NOMO-1 treated with dmso at 0.1 percent for 144 hours (cell line): ENCODE results near the gene LARGE1.
"Not testable (repeated sequence)": the region's sequence is repeated elsewhere in the genome, so short reads cannot be mapped to it uniquely, and the experiment has no call there.

ENCODE experiments used
- DNase-seq: peaks from one replicate; lab custom pipeline; 2025; ENCODE audit not compliant: unreplicated experiment; lab: John Stamatoyannopoulos, UW

Gene LARGE1

DNA sequence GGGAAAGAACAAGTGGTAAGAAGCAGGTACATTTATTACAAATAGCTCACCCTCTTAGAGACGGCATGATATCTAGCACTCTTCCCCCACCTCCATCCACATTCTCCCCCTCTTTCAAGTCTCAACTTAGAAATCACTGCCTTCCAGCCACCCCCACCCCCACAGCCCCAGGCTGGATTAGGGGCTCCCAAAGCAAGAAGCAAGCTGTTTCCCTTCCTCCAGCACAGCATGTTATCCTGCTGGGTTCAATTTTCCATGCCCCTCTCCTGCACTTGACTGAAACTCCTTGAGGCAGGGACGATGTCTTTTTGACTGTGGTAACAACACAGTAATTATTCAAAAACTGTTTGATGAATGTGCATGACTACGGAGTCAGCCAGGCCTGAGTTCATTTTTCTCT is 350.7 kb downstream of the LARGE1 start:
- no peak for DNase-seq

- no peak for DNase-seq
These were observed 351.3 kb downstream of the LARGE1 start for GRCh38 chr22:33569018-33569417.

DNA sequence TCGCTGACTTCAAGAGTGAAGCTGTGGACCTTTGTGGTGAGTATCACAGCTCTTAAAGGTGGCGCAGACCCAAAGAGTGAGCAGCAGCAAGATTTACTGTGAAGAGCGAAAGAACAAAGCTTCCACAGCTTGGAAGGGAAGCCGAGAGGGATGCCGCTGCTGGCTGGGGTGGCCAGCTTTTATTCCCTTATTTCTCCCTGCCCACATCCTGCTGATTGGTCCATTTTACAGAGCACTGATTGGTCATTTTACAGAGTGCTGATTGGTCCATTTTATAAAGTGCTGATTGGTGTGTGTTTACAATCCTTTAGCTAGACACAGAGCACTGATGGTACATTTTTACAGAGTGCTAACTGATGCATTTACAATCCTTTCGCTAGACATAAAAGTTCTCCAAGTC is 353.8 kb downstream of the LARGE1 start:
- not testable (repeated sequence) for DNase-seq

DNA sequence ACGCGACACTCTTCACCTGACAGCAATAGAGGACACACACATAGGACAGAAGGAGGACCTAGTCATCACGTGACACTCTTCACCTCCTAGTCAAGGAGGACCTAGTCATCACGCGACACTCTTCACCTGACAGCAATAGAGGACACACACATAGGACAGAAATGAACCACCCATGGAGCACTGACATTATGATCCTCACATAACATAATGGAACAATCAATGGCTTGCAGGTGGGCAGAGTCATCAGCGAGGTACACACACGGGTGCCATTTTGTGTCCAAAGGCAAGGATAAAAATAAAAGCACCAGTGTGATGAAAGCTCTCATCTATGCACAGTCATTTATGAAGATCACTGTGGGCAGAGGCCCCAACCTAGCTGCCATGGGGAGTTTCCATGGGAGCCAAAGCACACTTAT is 354.7 kb downstream of the LARGE1 start:
- no peak for DNase-seq

- no peak for DNase-seq
These were observed 355.6 kb downstream of the LARGE1 start for GRCh38 chr22:33564683-33565082.

DNA sequence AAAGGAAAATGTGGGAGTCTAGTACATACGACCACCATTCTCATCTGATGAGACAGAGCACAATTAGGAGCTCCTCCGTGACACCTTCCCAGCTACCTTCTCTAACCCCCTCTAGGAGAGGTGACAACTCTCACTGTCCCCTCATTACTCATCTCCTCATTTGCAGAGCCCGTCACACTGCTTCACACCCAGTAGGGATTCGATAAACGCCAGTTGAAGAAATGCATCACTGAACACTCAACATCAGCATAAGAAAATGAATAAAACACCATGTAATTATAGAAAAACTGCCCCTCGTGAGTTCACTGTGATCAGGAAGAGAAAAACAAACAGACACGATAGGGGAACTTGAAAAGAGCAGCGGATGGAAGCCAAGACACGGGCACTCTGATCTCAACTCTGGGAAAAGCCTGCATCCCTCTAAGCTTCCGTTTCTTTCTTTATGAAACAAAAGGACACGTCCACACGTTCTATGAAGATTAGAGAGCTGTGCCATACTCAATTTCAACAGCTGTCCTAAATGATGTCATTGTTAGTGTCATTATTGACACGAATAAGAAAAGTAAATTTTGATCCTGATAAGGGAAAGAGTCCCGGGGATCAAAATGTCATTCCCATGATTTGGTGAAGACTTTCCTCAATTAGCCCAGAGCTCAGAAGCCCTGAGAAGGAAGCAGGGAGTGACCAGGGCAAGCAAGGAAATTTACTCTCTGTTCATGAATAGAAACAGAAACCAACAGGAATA is 356.9 kb downstream of the LARGE1 start:
- no peak for DNase-seq

DNA sequence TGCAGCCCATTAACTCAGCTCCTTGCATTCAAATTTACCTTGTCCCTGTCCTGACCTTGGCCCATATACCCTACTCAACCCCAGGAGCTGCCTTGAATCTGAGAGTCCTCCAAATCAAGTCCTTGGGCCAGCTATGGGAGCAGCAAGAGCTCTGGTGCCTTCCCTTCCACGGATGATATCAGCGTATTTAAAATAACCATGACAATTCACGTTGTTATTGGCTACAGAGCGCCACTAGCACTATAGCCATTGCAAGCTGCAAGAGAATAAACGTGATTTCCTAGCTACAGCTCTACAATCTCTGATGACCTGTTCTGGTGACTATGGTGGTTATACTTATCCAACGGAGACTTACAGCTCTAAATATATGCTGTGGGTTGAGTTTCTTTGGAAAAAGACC is 357.8 kb downstream of the LARGE1 start:
- no peak for DNase-seq

DNA sequence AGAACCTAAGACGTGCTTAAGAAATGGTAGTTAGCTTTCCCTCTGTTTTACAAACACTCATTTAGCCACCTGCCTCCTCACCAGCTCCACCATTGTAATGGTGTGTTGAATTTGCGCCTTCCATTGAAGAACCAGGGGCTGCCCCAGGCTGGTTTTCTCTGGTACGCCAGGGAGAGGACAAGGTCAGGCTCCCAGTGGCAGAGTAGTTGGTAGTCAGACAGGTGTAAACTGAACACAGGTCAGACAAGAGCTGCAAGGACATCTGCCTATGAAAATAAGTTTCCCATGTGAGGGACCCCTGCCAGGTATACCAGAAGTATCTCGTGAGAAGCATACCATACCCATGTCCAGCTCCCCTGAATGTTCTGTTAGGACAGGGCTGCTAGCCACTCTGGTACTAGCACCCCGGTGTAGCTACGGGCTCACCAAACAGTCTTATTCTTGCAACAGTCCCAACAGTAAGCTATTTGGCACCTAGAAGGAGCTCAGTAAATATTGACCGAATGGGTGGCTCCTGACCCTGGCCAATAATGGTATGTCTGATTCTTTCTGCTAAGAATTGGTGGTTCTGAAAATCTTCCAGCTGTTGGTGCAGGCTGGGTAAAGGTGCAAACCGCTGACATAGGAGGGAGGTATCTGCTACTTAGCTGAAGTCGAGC is 359.0 kb downstream of the LARGE1 start:
- DNase-seq = no peak

DNA sequence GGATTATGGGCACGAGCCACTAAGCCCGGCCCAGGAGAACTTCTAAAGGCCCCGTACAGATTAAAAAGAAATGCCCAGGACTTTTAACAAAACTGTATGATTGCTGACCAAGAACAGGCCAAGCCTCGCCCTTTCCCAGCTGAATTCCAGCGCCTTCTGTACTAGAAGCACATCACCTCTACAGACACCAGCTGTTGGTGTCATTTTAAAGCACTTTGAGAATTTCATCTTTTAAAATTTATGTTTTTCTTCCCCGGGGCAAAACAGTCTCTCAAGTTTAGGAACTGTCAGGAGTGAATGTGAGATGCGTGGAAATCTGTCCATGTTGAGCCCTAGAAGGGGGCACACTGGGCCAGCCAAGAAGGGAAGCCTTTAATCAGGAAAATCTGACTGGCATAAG is 362.4 kb downstream of the LARGE1 start:
- no peak for DNase-seq

DNA sequence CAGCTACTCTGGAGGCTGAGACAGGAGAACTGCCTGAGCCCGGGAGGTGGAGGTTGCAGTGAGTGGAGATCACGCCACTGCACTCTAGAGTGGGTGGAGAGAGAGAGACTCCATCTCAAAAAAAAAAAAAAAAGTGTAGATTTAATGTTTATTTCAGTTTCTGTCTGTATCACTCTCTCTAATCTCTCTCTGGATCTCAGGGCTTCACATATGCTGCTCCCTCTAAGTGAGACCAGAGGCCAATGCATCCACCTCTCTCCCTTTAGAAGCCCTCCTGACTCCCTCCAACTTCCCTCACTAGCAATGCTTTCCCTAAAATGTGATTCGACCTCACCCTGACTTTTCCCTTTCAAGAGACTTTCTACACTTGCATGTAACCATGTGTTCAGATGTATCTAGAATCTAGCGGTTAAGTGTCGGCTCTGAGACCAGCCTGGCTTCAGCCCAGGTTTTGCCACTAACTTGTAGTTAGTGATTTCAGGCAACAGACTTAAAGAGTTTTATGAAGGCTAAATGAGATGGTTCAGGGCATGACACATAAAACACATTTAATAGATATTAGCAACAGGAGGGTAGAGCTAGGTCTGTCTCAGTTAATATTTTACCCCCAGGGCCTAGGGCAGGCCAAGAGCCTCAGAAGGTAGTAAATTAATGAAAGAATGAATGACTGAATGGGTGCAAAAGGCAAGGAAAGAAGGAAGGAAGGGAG is 364.3 kb downstream of the LARGE1 start:
- no peak for DNase-seq

GRCh38 chr22:33553493-33553892 is 366.8 kb downstream of the LARGE1 start:
- no peak for DNase-seq

DNA sequence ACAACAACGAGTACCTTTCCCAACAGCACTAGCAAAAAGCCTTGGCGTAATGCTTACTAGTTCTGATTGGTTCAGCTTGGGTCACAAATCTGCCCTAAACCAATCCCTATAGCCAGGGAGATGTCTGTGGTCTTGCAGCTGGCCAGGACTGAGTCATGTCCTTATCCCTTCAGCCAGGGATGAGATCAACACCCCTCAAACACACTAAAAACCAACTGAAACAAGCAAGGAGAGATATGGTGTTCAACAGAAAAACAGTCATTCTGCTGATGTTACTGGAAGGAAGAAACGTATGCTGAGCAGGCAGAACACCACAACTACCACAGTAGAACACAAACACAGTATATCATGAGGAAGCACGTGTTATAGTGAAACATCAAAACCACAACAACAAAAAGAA is 375.6 kb downstream of the LARGE1 start:
- DNase-seq = no peak

GRCh38 chr22:33542722-33543121 is 377.6 kb downstream of the LARGE1 start:
- no peak for DNase-seq

- DNase-seq = no peak
These were observed 378.1 kb downstream of the LARGE1 start for GRCh38 chr22:33542153-33542552.

DNA sequence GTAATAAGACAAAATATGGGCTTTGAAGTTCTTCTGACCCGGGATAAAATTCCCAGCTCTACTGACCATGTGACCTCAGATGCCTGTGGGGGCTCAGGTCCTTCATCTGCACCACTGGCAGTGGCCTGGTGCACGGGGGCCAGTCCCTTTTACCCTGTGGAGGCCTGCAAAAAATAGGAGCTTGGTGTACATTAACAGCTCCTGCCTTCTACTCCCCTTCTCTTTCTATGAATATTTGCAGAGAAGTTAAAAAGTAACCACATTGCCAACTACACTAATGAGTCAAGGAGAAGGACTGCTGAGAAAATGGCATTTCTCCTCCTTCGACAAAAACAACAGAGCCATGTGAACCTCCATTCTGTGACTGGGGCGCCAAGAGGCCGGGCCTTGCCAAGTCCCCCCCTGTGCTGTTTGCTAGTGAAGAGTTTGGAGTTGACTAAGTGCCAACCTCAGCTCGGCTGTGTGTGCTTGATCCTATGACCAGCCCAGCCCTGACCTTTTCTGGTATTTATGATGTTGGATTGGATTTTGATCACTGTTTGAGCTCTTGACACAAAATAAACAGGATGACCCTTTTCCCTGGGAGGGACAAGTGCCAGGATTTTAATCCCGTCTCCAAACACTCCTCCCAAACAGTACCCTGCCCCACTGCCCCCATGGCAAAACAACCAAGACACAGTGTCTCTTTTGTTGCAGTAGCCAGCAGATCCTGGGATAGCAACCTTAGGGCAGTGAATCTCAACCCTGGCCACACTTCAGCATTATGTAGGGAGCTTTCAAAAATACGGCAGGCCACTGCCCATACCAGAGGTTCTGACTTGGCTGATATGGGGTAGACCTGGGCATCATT is 380.1 kb downstream of the LARGE1 start:
- DNase-seq = no peak

- DNase-seq = no peak
These were observed 380.9 kb downstream of the LARGE1 start for GRCh38 chr22:33539202-33539901.

DNA sequence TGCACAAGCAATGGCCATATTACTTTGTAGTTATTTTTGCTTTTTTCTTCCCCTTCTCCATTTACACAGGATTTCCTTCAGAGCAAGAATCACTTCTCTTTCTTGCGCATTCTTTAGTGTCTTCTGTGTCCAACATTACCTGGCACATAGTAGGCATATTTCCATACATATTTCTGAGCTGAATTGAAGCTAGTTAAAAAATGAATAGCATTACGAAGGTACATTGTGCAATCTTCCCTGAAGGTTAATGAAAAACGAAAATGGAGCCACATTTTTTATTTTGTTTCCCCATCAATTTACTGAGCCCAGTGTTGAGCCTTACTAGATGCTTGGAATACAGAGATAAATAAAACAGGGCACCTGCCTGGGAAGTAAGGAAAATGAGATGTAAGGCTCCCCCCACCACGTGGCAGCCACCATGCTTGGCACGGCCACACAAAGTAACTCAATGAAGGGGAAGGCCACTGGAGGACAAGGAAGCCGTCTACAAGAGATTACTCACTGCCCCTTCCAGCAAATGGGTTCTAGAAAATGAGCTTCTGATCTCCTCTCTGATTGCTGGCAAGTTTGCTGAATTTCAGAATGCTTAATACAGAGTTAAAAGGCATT is 381.9 kb downstream of the LARGE1 start:
- no peak for DNase-seq

DNA sequence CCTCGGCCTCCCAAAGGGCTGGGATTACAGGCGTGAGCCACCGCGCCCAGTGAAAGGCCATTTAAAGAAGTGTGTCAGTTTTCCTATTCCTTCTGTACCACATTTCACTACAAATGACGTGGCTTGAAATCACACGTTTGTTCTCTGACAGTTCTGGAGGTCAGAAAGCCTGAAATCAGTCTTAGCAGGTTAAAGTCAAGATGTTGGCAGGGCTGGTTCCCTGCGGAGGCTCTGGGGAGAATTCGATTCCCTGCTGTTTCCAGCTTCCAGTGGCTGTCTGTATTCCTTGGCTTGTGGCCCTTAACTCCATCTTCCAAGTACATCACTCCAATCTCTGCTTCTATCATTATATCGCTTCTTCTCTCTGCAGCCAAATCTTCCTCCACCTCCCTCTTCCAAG is 383.2 kb downstream of the LARGE1 start:
- DNase-seq = no peak

GRCh38 chr22:33535937-33536875 is 384.1 kb downstream of the LARGE1 start:
- DNase-seq = no peak
